ENCODE data around the gene RSL24D1. TPM values are rescaled to one million over a fixed set of nuclear protein-coding genes. Genes with fewer than 3 reads are reported as not detected.

Gene RSL24D1
- total RNA-seq, 1 experiment from 2014 or later: 149 TPM

- H3K9me2 ChIP-seq (ENCODE audit: insufficient read depth): no peaks in the 10 kb centered on the region
- ChIA-PET POLR2A (no interaction called here), RAD21 (ENCODE audit: low non-redundant PET in 1 of 2, low total read pairs in 2 of 2, uncharacterized antibody in 2 of 2, unreplicated experiment in 2 of 2) (no interaction called here), CTCF (no interaction called here)
- no peak for ATAC-seq
- H2AFZ ChIP-seq (ENCODE audit: low read depth, low read length, poor library complexity, severe bottlenecking): no peak overlapping the region
- no peaks in the 10 kb centered on the region for H3K79me2 ChIP-seq (ENCODE audit: insufficient read depth, low read length)
- DNase-seq (ENCODE audit: low read depth, low spot score): no peak
- BruUV-seq (replicated peaks): no TSS peak
- no peak overlapping the region for H3K9ac ChIP-seq (ENCODE audit: low read length)
- no peak overlapping the region for H3K4me2 ChIP-seq (ENCODE audit: low read length)
- no peak overlapping the region for H3K27ac ChIP-seq (ENCODE audit: low read depth, low read length)
- intact Hi-C loops (cut with micrococcal nuclease): no loop called here
- no peaks in the 10 kb centered on the region for H3K4me1 ChIP-seq (ENCODE audit: control insufficient read depth in 1 of 2, insufficient read depth in 2 of 2, low read length in 2 of 2)
- no peaks in the 10 kb centered on the region for H3K36me3 ChIP-seq (ENCODE audit: control insufficient read depth in 1 of 2, insufficient read depth in 2 of 2, low read length in 2 of 2)
- H3K4me3 ChIP-seq (replicated peaks in 1 of 2; ENCODE audit: low read depth in 1 of 2, low read length in 2 of 2): no peak overlapping the region
- no peaks in the 10 kb centered on the region for H3K9me3 ChIP-seq (ENCODE audit: control insufficient read depth in 1 of 2, insufficient read depth in 1 of 2, low read depth in 1 of 2, low read length in 2 of 2)
- no peaks in the 10 kb centered on the region for H4K20me1 ChIP-seq (ENCODE audit: insufficient read depth)
- TF ChIP-seq MAX (IDR thresholded peaks at IDR 0.05): no peak
- TF ChIP-seq SRF (IDR thresholded peaks at IDR 0.05; ENCODE audit: low read depth): no peak
- TF ChIP-seq CEBPB (IDR thresholded peaks at IDR 0.05; ENCODE audit: low read depth): no peak
- TF ChIP-seq REST (IDR thresholded peaks at IDR 0.05; ENCODE audit: low read depth): no peak
- no peak for TF ChIP-seq SIN3A (IDR thresholded peaks at IDR 0.05; ENCODE audit: low read depth)
- no peak for TF ChIP-seq POLR2A (IDR thresholded peaks at IDR 0.05; ENCODE audit: borderline replicate concordance, extremely low read depth, insufficient read depth, insufficient read length)
- no peak for TF ChIP-seq SP1 (IDR thresholded peaks at IDR 0.05; ENCODE audit: low read depth)
- no peak for TF ChIP-seq JUND (IDR thresholded peaks at IDR 0.05)
- TF ChIP-seq POLR2AphosphoS5 (IDR thresholded peaks at IDR 0.05; ENCODE audit: low read depth, low read length): no peak
- no peak for TF ChIP-seq TCF7L2 (IDR thresholded peaks at IDR 0.05; ENCODE audit: borderline replicate concordance, extremely low read depth, insufficient read depth, insufficient read length)
- TF ChIP-seq FOSL1 (IDR thresholded peaks at IDR 0.05; ENCODE audit: low read depth): no peak
- H3K27me3 ChIP-seq (ENCODE audit: insufficient read depth, low read length): no peaks in the 10 kb centered on the region
These were observed 26.4 kb downstream of the RSL24D1 start for GRCh38 chr15:55170361-55170760.
